Psoas muscle (tissue), 8 donors: Measurements from ENCODE around the gene ZC3HAV1. TPM values are rescaled to one million over a fixed set of nuclear protein-coding genes. Genes with fewer than 3 reads are reported as not detected.

Source experiments
- ATAC-seq, 4 donors: fragments of 200-7000 bp; cut with Tn5 transposase; one replicate each; pipeline ENCODE4 v1.9.1; 2020; ENCODE audit warnings: moderate library complexity in 3 of 4, mild to moderate bottlenecking in 2 of 4
- DNase-seq, 2 donors: peaks; one replicate each; pipeline ENCODE4 v3.0.0-alpha.2; 2020
- H3K27ac ChIP-seq: fragments of 200-600 bp; one replicate; pipeline ENCODE4 v1.8.0; 2022
- H3K27me3 ChIP-seq, 3 donors: fragments of 200-600 bp in 1 of 3; one replicate each; pipeline versions ENCODE4 v1.6.1 to v1.8.0; 2013 to 2022; ENCODE audit warnings: low read length in 2 of 3, mild to moderate bottlenecking in 2 of 3, moderate library complexity in 1 of 3; ENCODE audit not compliant: insufficient read depth in 3 of 3
- H3K36me3 ChIP-seq, 2 donors: fragments of 200-600 bp in 1 of 2; one replicate each; pipeline versions ENCODE4 v1.6.1 to v1.8.0; 2013 to 2022; ENCODE audit warnings: low read depth in 1 of 2, mild to moderate bottlenecking in 1 of 2, moderate library complexity in 1 of 2; ENCODE audit not compliant: insufficient read depth in 1 of 2
- H3K4me1 ChIP-seq: fragments of 200-600 bp; one replicate; pipeline ENCODE4 v1.8.0; 2022
- H3K4me3 ChIP-seq: fragments of 200-600 bp; one replicate; pipeline ENCODE4 v1.8.0; 2022; ENCODE audit warnings: mild to moderate bottlenecking
- H3K9me3 ChIP-seq: fragments of 200-600 bp; one replicate; pipeline ENCODE4 v1.8.0; 2022
- CTCF ChIP-seq: fragments of 200-600 bp; IDR thresholded peaks from one replicate; pipeline ENCODE4 v1.8.0; 2022; ENCODE audit warnings: antibody characterized with exemption
- WGBS, 3 donors: extraction: QIAGEN DNeasy Blood & Tissue Kit; methylation state at CpG; one replicate each; pipeline versions ENCODE4 v1.1.6 to v1.1.7; 2013; 5-methylcytosine and 5-hydroxymethylcytosine counted together
- intact Hi-C, 2 donors: fragments of 100-400 bp; cut with DNase I; formaldehyde crosslinking; loops; one replicate each; pipeline versions ENCODE4 v1.11.0 to v1.14.2; 2022
- polyA plus RNA-seq, 3 donors: library from polyadenylated mRNA; stranded (reverse); fragments of 200-250 nt; gene quantifications; one replicate each; pipeline ENCODE4 v1.2.3, GENCODE V29; 2013
- total RNA-seq, 4 donors: library from RNA; stranded (reverse); fragmentation: NEBNext Ultra II Directional in 2 of 4; extraction: Animal tissue kit (Norgen Biotek cat#: 25700) in 2 of 4; gene quantifications; one replicate each; pipeline versions ENCODE4 v1.2.1 to v1.2.4, GENCODE V29; 2021 to 2023
- donor health status: healthy with polysubstance abuse.
- donor health status: DM: no; HTN: no; CAD: no; lungs with moderate emphysema.
- donor health status: Bipolar disorder and iron deficiency.
- donor health status: healthy.
- donor health status: DM: yes; HTN: yes; CAD: no.
- donor health status: DM: no; HTN: no; CAD: no.
- donor health status: DM: no; HTN: no; CAD: no.
- donor health status: DM: yes; HTN: yes; CAD: no.

Gene ZC3HAV1
- total and polyA plus RNA-seq, 7 donors = 1.6 to 5.3 (median 3.9) TPM

- Histone ChIP-seq H3K4me3 (no peak overlapping the region), H3K36me3 (peaks cover 0 to 48% of the 10 kb centered on the region in 2 donors), H3K9me3 (no peaks in the 10 kb centered on the region), H3K27ac (no peak overlapping the region), H3K4me1 (no peaks in the 10 kb centered on the region), H3K27me3 (no peaks in the 10 kb centered on the region)
- WGBS, 3 donors = 38 to 55% (median 42%) methylated on average over 2 of the region's 2 CpGs
- ATAC-seq = no peak
- no peak for TF ChIP-seq CTCF
- intact Hi-C loops = no loop called here
- no peak for DNase-seq
These were observed 55.4 kb downstream of the ZC3HAV1 start for GRCh38 chr7:139054101-139054500.

- intact Hi-C loops = no loop called here
- no peak for TF ChIP-seq CTCF
- Histone ChIP-seq H3K4me3 (no peak overlapping the region), H3K36me3 (peaks cover 5 to 60% of the 10 kb centered on the region in 2 donors), H3K27ac (no peak overlapping the region), H3K4me1 (no peaks in the 10 kb centered on the region), H3K27me3 (no peaks in the 10 kb centered on the region), H3K9me3 (no peaks in the 10 kb centered on the region)
- DNase-seq (no peak), ATAC-seq (no peak)
These were observed 57.9 kb downstream of the ZC3HAV1 start for GRCh38 chr7:139051655-139052054.

- peaks cover 5 to 59% of the 10 kb centered on the region in 2 donors for H3K36me3 ChIP-seq
- H3K27me3 ChIP-seq = no peaks in the 10 kb centered on the region
- DNase-seq (no peak), ATAC-seq (no peak)
- no peak overlapping the region for H3K27ac ChIP-seq
- H3K4me1 ChIP-seq = no peaks in the 10 kb centered on the region
- no peak for TF ChIP-seq CTCF
- H3K9me3 ChIP-seq = no peaks in the 10 kb centered on the region
- intact Hi-C loops = no loop called here
- no peak overlapping the region for H3K4me3 ChIP-seq
- WGBS, 3 donors = 79 to 94% (median 82%) methylated on average over 1 of the region's 1 CpG
These were observed 59.6 kb downstream of the ZC3HAV1 start for GRCh38 chr7:139049936-139050335.

- no peak overlapping the region for H3K27ac ChIP-seq
- DNase-seq (no peak), ATAC-seq (no peak)
- intact Hi-C loops = no loop called here
- peaks cover 5 to 53% of the 10 kb centered on the region in 2 donors for H3K36me3 ChIP-seq
- H3K4me3 ChIP-seq = no peak overlapping the region
- no peaks in the 10 kb centered on the region for H3K27me3 ChIP-seq
- TF ChIP-seq CTCF = no peak
- WGBS, 3 donors = 79 to 93% (median 81%) methylated on average over 7 of the region's 7 CpGs
- H3K4me1 ChIP-seq = no peaks in the 10 kb centered on the region
- H3K9me3 ChIP-seq = no peaks in the 10 kb centered on the region
These were observed 60.4 kb downstream of the ZC3HAV1 start for GRCh38 chr7:139049111-139049510.

GRCh38 chr7:139047970-139048369 is 61.5 kb downstream of the ZC3HAV1 start:
- H3K36me3 ChIP-seq = peaks cover 5 to 43% of the 10 kb centered on the region in 2 donors
- no peak overlapping the region for H3K27ac ChIP-seq
- no peaks in the 10 kb centered on the region for H3K9me3 ChIP-seq
- H3K4me1 ChIP-seq = no peaks in the 10 kb centered on the region
- DNase-seq = no peak
- H3K4me3 ChIP-seq = no peak overlapping the region
- TF ChIP-seq CTCF = no peak
- intact Hi-C loops = no loop called here
- no peak for ATAC-seq
- H3K27me3 ChIP-seq = no peaks in the 10 kb centered on the region
- 79 to 85% (median 84%) methylated on average over 3 of the region's 3 CpGs for WGBS, 3 donors
